ENCODE measurements around the gene PDAP1. TPM values are rescaled to one million over a fixed set of nuclear protein-coding genes. Genes with fewer than 3 reads are reported as not detected.
A peak's percentile ranks its signal among the peaks of the same experiment; 100 is the strongest.

PDAP1 gene
- total and polyA plus RNA-seq, 10 of the 15 experiments (the other 5 are each of a cell fraction or from before 2014, with no cell fraction given) = 6.6 to 200 (median 87.7) TPM

- intact Hi-C loops (cut with micrococcal nuclease; ENCODE audit: unreplicated experiment) = no loop called here
- WGBS (ENCODE audit: insufficient coverage, insufficient replicate concordance, low lambda C conversion rate, missing lambda C conversion rate) = 2% methylated on average over 38 of the region's 58 CpGs
- ATAC-seq = peak; percentile 70
- Histone ChIP-seq H3K4me2 (ENCODE audit: control insufficient read depth, insufficient read depth) (peak overlapping the region; percentile 94), H2AFZ (ENCODE audit: control insufficient read depth, low read depth, low read length) (no peak overlapping the region), H3K36me3 (ENCODE audit: control insufficient read depth in 2 of 2, insufficient read depth in 2 of 2, low read length in 1 of 2) (peaks cover 0 to 7% of the 10 kb centered on the region in 2 experiments; a peak in 3 of 4 replicates), H3K4me1 (ENCODE audit: control insufficient read depth, insufficient read depth, low read length) (peaks cover 30% of the 10 kb centered on the region), H3K9me3 (replicated peaks; ENCODE audit: control insufficient read depth, insufficient read depth, low read length) (no peaks in the 10 kb centered on the region), H4K20me1 (ENCODE audit: control insufficient read depth, insufficient read depth) (no peaks in the 10 kb centered on the region; the same call in 1 of the 2 replicates), H3K27ac (ENCODE audit: control insufficient read depth, insufficient read depth) (peak overlapping the region; percentile 85), H3K9ac (ENCODE audit: control insufficient read depth, insufficient read depth, low read length) (peak overlapping the region; percentile 73), H3K27me3 (replicated peaks in 1 of 2; ENCODE audit: control insufficient read depth in 2 of 2, insufficient read depth in 2 of 2, low read length in 1 of 2) (no peaks in the 10 kb centered on the region), H3K4me3 (peak overlapping the region; percentile 96), H3K79me2 (ENCODE audit: control insufficient read depth, insufficient read depth, low read length) (peaks cover 46% of the 10 kb centered on the region)
- SMC1A ChIA-PET (ENCODE audit: uncharacterized antibody, unreplicated experiment) = no interaction called here
- POLR2A ChIA-PET = interaction anchor here (0.5 to 1.8 kb wide), 11 partner anchors 12 to 836 kb away, joined by 3 to 9 read pairs (median 4); partner anchors contain the start of genes ARPC1A, BUD31 and PDAP1
- CTCF ChIA-PET = interaction anchor here (1.2 to 1.4 kb wide), 2 partner anchors 12 to 33 kb away, joined by 4 to 7 read pairs; partner anchors contain the start of genes BUD31 and PDAP1
- FAIRE-seq = no peak
- BruUV-seq (replicated peaks) = no TSS peak
- DNase-seq (ENCODE audit: low read depth, low spot score) = no peak
- RAD21 ChIA-PET (ENCODE audit: unreplicated experiment) = interaction anchor here (1.6 kb wide), 1 partner anchor 33 kb away, joined by 8 read pairs; the partner anchor contains the start of genes BUD31 and PDAP1
- in situ Hi-C loops (cut with MboI) = no loop called here
- TF ChIP-seq SMARCA5 (IDR thresholded peaks at IDR 0.05) (peak; percentile 83; the same call in 1 of the 2 replicates), FOS (IDR thresholded peaks at IDR 0.05; ENCODE audit: borderline replicate concordance, extremely low read depth, insufficient read length) (no peak), SRF (IDR thresholded peaks at IDR 0.05; ENCODE audit: low read depth in 2 of 2, low read length in 2 of 2) (no peak), CBFB (IDR thresholded peaks at IDR 0.05; ENCODE audit: low read depth) (0 out of 2 replicates have a peak, but pooled peaks have one; percentile 27), SPI1 (IDR thresholded peaks at IDR 0.05; ENCODE audit: borderline replicate concordance, insufficient read depth, low read depth, low read length) (peak; percentile 45; the same call in 1 of the 2 replicates), ZNF217 (IDR thresholded peaks at IDR 0.05) (peak; percentile 79; the same call in 1 of the 2 replicates), ELK1 (IDR thresholded peaks at IDR 0.05; ENCODE audit: low read depth, low read length) (no peak), SP1 (IDR thresholded peaks at IDR 0.05; ENCODE audit: low read depth, low read length) (no peak), KDM1A (IDR thresholded peaks at IDR 0.05; ENCODE audit: borderline replicate concordance) (0 out of 2 replicates have a peak, but pooled peaks have one; percentile 47), NBN (IDR thresholded peaks at IDR 0.05) (0 out of 2 replicates have a peak, but pooled peaks have one; percentile 45), ATF7 (IDR thresholded peaks at IDR 0.05; ENCODE audit: low read depth) (no peak), CHD2 (IDR thresholded peaks at IDR 0.05; ENCODE audit: borderline replicate concordance, low read depth, low read length) (0 out of 2 replicates have a peak, but pooled peaks have one; percentile 10), TCF3 (IDR thresholded peaks at IDR 0.05; ENCODE audit: borderline replicate concordance, insufficient read depth, low read depth, low read length) (0 out of 2 replicates have a peak, but pooled peaks have one; percentile 14), POLR2AphosphoS5 (IDR thresholded peaks at IDR 0.05; ENCODE audit: low read length) (peak; percentile 60), IKZF2 (IDR thresholded peaks at IDR 0.05) (peak in 1 of 2 experiments; percentile 11; a peak in 1 of 4 replicates), SIX5 (IDR thresholded peaks at IDR 0.05; ENCODE audit: low read depth, low read length, severe bottlenecking) (no peak), BACH1 (IDR thresholded peaks at IDR 0.05; ENCODE audit: borderline replicate concordance) (peak; percentile 81), TARDBP (IDR thresholded peaks at IDR 0.05; ENCODE audit: borderline replicate concordance) (peak; percentile 66; the same call in 1 of the 2 replicates), GATAD2B (conservative IDR thresholded peaks at IDR 0.05; ENCODE audit: low read depth) (peak; percentile 71; the same call in 1 of the 2 replicates), DPF2 (IDR thresholded peaks at IDR 0.05) (peak; percentile 59)
- TF ChIP-seq, protein P1, sequence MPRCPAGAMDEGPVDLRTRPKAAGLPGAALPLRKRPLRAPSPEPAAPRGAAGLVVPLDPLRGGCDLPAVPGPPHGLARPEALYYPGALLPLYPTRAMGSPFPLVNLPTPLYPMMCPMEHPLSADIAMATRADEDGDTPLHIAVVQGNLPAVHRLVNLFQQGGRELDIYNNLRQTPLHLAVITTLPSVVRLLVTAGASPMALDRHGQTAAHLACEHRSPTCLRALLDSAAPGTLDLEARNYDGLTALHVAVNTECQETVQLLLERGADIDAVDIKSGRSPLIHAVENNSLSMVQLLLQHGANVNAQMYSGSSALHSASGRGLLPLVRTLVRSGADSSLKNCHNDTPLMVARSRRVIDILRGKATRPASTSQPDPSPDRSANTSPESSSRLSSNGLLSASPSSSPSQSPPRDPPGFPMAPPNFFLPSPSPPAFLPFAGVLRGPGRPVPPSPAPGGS (IDR thresholded peaks at IDR 0.05; ENCODE audit: borderline replicate concordance, insufficient read depth, low read depth, low read length, poor library complexity, severe bottlenecking) = peak; percentile 8
Measured at GRCh38 chr7:99375070-99375807, 33.2 kb downstream of the PDAP1 start.
